Peyer's patch (tissue), 4 donors: ENCODE measurements around the gene B3GNT8.
A peak's percentile ranks its signal among the peaks of the same experiment; 100 is the strongest.

Experiments
- POLR2A ChIP-seq, 2 donors: fragments of 450-650 bp; IDR thresholded peaks; one replicate each; pipeline ENCODE4 v1.5.1; 2017; ENCODE audit warnings: antibody characterized with exemption in 2 of 2, mild to moderate bottlenecking in 2 of 2, moderate library complexity in 2 of 2
- TF ChIP-seq, protein P1 (sequence below), 6 experiments: fragments of 450-650 bp in 4 of 6; fragments of 200-600 bp in 2 of 6; sonication (generic) in 1 of 6; IDR thresholded peaks; one replicate each; pipeline ENCODE4 v1.5.1; 2017 to 2019; ENCODE audit warnings: antibody characterized with exemption in 6 of 6, mild to moderate bottlenecking in 3 of 6, moderate library complexity in 1 of 6

DNA sequence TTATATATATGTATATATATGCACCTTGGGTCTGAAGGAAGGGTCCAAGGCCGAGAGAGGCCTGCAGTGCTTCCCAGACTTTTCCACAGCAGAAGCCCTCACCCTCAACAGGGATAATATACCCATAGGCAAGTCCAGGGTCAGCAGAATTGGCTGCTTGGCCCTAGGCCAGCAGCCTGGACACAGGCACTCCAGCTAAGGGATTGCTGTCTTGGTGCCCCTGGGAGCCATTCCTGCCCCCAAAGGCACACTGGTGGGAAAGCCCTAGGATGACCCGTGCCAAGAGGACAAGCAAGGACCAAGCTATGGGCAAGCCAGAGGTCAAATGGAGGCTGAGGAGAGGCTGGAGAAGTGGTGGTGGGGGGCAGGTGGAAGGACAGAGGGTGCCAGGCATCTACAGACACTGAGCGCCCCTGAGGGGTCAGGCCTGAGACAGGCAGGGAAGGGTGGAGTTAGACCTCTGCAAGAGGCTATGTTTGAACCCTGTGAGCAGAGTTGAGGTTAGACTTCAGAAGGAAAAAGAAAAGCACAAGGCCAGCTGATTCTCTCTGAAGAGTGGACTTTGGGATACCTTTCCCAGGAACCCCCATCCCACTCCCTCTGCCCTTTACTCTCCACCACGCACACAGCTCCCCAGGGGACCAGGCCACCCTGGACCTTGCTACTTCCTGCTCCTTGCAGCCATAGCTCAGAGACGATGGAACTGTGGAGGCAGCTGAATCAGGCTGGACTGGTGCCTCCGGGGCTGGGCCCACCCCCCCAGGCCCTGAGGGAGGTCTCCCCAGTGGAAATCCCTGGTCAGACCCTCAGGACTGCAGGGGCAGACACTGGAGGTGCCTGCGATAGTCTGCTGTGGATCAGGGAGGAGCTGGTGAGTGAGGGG lies 15.5 kb upstream of the B3GNT8 start, which contains the start of gene ERICH4:
- TF ChIP-seq, protein P1, sequence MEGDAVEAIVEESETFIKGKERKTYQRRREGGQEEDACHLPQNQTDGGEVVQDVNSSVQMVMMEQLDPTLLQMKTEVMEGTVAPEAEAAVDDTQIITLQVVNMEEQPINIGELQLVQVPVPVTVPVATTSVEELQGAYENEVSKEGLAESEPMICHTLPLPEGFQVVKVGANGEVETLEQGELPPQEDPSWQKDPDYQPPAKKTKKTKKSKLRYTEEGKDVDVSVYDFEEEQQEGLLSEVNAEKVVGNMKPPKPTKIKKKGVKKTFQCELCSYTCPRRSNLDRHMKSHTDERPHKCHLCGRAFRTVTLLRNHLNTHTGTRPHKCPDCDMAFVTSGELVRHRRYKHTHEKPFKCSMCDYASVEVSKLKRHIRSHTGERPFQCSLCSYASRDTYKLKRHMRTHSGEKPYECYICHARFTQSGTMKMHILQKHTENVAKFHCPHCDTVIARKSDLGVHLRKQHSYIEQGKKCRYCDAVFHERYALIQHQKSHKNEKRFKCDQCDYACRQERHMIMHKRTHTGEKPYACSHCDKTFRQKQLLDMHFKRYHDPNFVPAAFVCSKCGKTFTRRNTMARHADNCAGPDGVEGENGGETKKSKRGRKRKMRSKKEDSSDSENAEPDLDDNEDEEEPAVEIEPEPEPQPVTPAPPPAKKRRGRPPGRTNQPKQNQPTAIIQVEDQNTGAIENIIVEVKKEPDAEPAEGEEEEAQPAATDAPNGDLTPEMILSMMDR (IDR thresholded peaks at IDR 0.05): no peak
- peak; percentile 78 to 88 for TF ChIP-seq POLR2A (IDR thresholded peaks at IDR 0.05)
